ENCODE measurements around the gene PRKG1.

PRKG1 gene

GRCh38 chr10:52063159-52063558, 988.9 kb downstream of the PRKG1 start:
- CTCF ChIA-PET: no interaction called here
- Histone ChIP-seq H3K27ac (ENCODE audit: insufficient read depth in 1 of 2, low read depth in 1 of 2, low read length in 2 of 2, poor library complexity in 1 of 2, severe bottlenecking in 2 of 2) (no peak overlapping the region), H3K36me3 (ENCODE audit: control insufficient read depth in 4 of 4, insufficient read depth in 4 of 4, low read length in 3 of 4) (no peaks in the 10 kb centered on the region), H3K9me3 (ENCODE audit: control extremely low read depth in 1 of 5, control insufficient read depth in 4 of 5, insufficient read depth in 2 of 5, low read depth in 1 of 5, low read length in 4 of 5) (no peaks in the 10 kb centered on the region), H3K27me3 (replicated peaks in 2 of 5; ENCODE audit: control insufficient read depth in 4 of 5, insufficient read depth in 5 of 5, low read length in 4 of 5) (no peaks in the 10 kb centered on the region), H3K4me1 (ENCODE audit: control extremely low read depth in 1 of 4, control insufficient read depth in 4 of 4, insufficient read depth in 4 of 4, low read length in 3 of 4) (no peaks in the 10 kb centered on the region), H3K4me3 (ENCODE audit: control insufficient read depth in 1 of 7, extremely low read depth in 1 of 7, insufficient read depth in 4 of 7, low read depth in 2 of 7, low read length in 6 of 7) (no peak overlapping the region)
- no peak for DNase-seq
- WGBS (ENCODE audit: insufficient coverage): 93% methylated on average over 10 of the region's 10 CpGs
- POLR2A ChIA-PET: no interaction called here

DNA sequence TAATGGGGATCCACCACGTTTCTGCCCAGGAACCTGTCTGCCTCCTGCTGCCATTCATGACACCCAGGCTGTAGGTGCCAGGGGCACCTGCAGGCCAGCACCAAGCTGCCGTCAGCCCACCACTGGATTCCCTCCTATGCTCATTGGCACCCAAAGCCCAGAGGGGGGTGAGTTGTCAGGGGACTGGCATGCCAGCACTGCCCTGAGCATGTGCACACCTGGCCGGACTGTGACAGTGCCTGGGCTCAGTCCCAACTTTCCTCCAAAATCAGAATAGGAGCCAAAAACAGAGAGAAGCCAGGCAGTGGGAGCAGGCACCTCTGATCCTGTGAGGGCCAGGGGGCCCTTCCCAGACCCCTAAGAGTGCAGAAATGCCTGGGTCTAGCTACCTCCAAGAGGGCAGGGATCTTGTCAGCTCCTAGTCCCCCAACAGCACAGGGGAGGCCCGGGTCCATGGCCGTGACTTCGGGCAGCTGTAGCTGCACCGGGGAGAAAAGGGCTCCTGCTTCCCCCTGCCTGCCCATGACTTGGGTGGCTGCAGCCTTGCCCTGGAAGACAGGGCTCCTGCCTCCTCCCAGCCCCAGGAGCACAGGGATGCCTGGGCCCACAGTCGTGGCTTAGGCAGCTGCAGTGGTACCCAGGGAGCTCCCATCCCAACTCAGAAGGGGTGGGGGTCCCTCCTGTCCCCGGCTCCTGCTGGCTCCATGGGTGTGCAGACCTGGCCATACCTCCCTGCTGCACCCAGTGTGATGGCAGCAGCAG, 990.0 kb downstream of the PRKG1 start:
- 100% methylated on average over 7 of the region's 9 CpGs for WGBS (ENCODE audit: insufficient coverage)
- no peak overlapping the region for H3K27ac ChIP-seq (ENCODE audit: insufficient read depth in 1 of 2, low read depth in 1 of 2, low read length in 2 of 2, poor library complexity in 1 of 2, severe bottlenecking in 2 of 2)
- ChIA-PET POLR2A (no interaction called here), CTCF (interaction anchor here (1.3 kb wide), 1 partner anchor 9 kb away, joined by 3 read pairs; no protein-coding TSS in a partner anchor)
- no peak overlapping the region for H3K4me3 ChIP-seq (ENCODE audit: control insufficient read depth in 1 of 7, extremely low read depth in 1 of 7, insufficient read depth in 4 of 7, low read depth in 2 of 7, low read length in 6 of 7)
- no peaks in the 10 kb centered on the region for H3K36me3 ChIP-seq (ENCODE audit: control insufficient read depth in 4 of 4, insufficient read depth in 4 of 4, low read length in 3 of 4)
- no peak for DNase-seq
- no peaks in the 10 kb centered on the region for H3K27me3 ChIP-seq (replicated peaks in 2 of 5; ENCODE audit: control insufficient read depth in 4 of 5, insufficient read depth in 5 of 5, low read length in 4 of 5)
- no peaks in the 10 kb centered on the region for H3K9me3 ChIP-seq (ENCODE audit: control extremely low read depth in 1 of 5, control insufficient read depth in 4 of 5, insufficient read depth in 2 of 5, low read depth in 1 of 5, low read length in 4 of 5)
- H3K4me1 ChIP-seq (ENCODE audit: control extremely low read depth in 1 of 4, control insufficient read depth in 4 of 4, insufficient read depth in 4 of 4, low read length in 3 of 4): no peaks in the 10 kb centered on the region

DNA sequence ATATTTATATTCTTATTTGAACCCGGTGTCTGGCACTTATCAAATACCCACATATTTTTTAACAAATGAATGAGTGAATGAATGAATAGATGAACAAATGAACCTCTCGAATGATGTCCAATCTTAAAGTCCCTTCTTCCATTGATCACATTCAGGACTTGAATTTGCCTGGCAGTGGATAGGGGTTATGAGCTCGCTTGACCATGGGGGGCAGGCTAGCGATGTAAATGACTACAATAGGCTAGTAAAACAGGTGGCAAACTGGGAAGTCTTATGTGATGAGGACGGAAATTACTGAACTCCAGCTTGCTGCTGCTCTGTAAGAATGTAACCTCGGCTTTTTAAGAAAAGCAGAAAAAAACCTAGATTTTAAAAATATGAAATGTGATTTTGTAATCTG, 992.1 kb downstream of the PRKG1 start:
- no peak for DNase-seq
- Histone ChIP-seq H3K4me3 (ENCODE audit: control insufficient read depth in 1 of 7, extremely low read depth in 1 of 7, insufficient read depth in 4 of 7, low read depth in 2 of 7, low read length in 6 of 7) (no peak overlapping the region), H3K36me3 (ENCODE audit: control insufficient read depth in 4 of 4, insufficient read depth in 4 of 4, low read length in 3 of 4) (no peaks in the 10 kb centered on the region), H3K4me1 (ENCODE audit: control extremely low read depth in 1 of 4, control insufficient read depth in 4 of 4, insufficient read depth in 4 of 4, low read length in 3 of 4) (no peaks in the 10 kb centered on the region), H3K9me3 (ENCODE audit: control extremely low read depth in 1 of 5, control insufficient read depth in 4 of 5, insufficient read depth in 2 of 5, low read depth in 1 of 5, low read length in 4 of 5) (no peaks in the 10 kb centered on the region), H3K27ac (ENCODE audit: insufficient read depth in 1 of 2, low read depth in 1 of 2, low read length in 2 of 2, poor library complexity in 1 of 2, severe bottlenecking in 2 of 2) (no peak overlapping the region), H3K27me3 (replicated peaks in 2 of 5; ENCODE audit: control insufficient read depth in 4 of 5, insufficient read depth in 5 of 5, low read length in 4 of 5) (no peaks in the 10 kb centered on the region)
- ChIA-PET CTCF (no interaction called here), POLR2A (no interaction called here)
- 59% methylated on average over 3 of the region's 6 CpGs for WGBS (ENCODE audit: insufficient coverage)

GRCh38 chr10:52068485-52068884, 994.2 kb downstream of the PRKG1 start:
- Histone ChIP-seq H3K27me3 (replicated peaks in 2 of 5; ENCODE audit: control insufficient read depth in 4 of 5, insufficient read depth in 5 of 5, low read length in 4 of 5) (no peaks in the 10 kb centered on the region), H3K4me1 (ENCODE audit: control extremely low read depth in 1 of 4, control insufficient read depth in 4 of 4, insufficient read depth in 4 of 4, low read length in 3 of 4) (no peaks in the 10 kb centered on the region), H3K36me3 (ENCODE audit: control insufficient read depth in 4 of 4, insufficient read depth in 4 of 4, low read length in 3 of 4) (no peaks in the 10 kb centered on the region), H3K4me3 (ENCODE audit: control insufficient read depth in 1 of 7, extremely low read depth in 1 of 7, insufficient read depth in 4 of 7, low read depth in 2 of 7, low read length in 6 of 7) (no peak overlapping the region), H3K9me3 (ENCODE audit: control extremely low read depth in 1 of 5, control insufficient read depth in 4 of 5, insufficient read depth in 2 of 5, low read depth in 1 of 5, low read length in 4 of 5) (no peaks in the 10 kb centered on the region), H3K27ac (ENCODE audit: insufficient read depth in 1 of 2, low read depth in 1 of 2, low read length in 2 of 2, poor library complexity in 1 of 2, severe bottlenecking in 2 of 2) (no peak overlapping the region)
- no peak for DNase-seq
- ChIA-PET CTCF (no interaction called here), POLR2A (no interaction called here)
- no CpG with 5 or more reads among the region's 1 CpG for WGBS (ENCODE audit: insufficient coverage)

DNA sequence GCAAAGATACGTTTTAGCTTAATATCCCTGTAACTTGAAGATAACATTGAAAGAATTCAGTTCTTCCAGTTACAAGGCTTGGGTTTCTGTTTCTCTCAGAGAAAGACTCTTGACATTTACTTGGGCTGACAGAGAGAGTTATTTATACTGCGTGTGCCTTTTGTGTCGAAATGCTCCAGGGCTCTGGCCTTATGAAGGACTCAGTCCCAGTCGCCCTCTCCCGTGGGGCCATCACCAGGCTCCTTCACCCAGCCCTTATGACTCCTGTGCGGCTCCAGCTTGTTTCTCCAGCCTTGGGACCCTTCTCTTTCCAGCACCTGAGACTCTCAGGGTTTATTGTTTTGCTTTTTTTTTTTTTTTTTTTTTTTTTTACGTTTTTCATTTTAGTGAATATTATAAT, 997.5 kb downstream of the PRKG1 start:
- 93% methylated on average over 2 of the region's 7 CpGs for WGBS (ENCODE audit: insufficient coverage)
- Histone ChIP-seq H3K27me3 (replicated peaks in 2 of 5; ENCODE audit: control insufficient read depth in 4 of 5, insufficient read depth in 5 of 5, low read length in 4 of 5) (no peaks in the 10 kb centered on the region), H3K4me3 (ENCODE audit: control insufficient read depth in 1 of 7, extremely low read depth in 1 of 7, insufficient read depth in 4 of 7, low read depth in 2 of 7, low read length in 6 of 7) (no peak overlapping the region), H3K27ac (ENCODE audit: insufficient read depth in 1 of 2, low read depth in 1 of 2, low read length in 2 of 2, poor library complexity in 1 of 2, severe bottlenecking in 2 of 2) (no peak overlapping the region), H3K36me3 (ENCODE audit: control insufficient read depth in 4 of 4, insufficient read depth in 4 of 4, low read length in 3 of 4) (no peaks in the 10 kb centered on the region), H3K9me3 (ENCODE audit: control extremely low read depth in 1 of 5, control insufficient read depth in 4 of 5, insufficient read depth in 2 of 5, low read depth in 1 of 5, low read length in 4 of 5) (no peaks in the 10 kb centered on the region), H3K4me1 (ENCODE audit: control extremely low read depth in 1 of 4, control insufficient read depth in 4 of 4, insufficient read depth in 4 of 4, low read length in 3 of 4) (no peaks in the 10 kb centered on the region)
- ChIA-PET POLR2A (no interaction called here), CTCF (interaction anchor here (1.1 kb wide), 1 partner anchor 10 kb away, joined by 3 read pairs; no protein-coding TSS in a partner anchor)
- DNase-seq: no peak

DNA sequence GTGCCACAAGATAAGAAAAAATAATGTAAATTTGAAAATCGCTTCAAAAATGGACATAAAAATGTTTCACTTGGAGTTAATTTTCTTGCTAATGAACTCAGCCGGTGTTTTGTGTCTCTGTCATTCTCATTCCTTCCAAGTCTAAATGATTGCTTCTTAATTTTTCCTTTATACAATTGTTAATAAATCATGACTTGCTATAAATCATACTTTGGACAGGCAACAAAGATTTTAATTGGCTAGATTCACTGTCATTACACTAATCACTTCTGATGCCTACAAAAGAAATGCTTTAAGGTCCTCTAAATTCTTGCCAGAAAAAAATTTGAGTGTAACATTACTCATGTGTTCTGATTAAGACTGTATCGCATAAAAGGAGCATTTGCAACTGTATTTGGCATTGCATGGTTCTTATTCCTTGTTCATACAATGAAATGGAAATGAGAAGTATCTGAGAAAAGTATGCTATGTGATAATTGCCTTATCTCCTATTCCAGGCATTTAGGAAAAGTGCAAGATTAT, 1000.3 kb downstream of the PRKG1 start:
- no peaks in the 10 kb centered on the region for H3K9me3 ChIP-seq (ENCODE audit: control extremely low read depth in 1 of 5, control insufficient read depth in 4 of 5, insufficient read depth in 2 of 5, low read depth in 1 of 5, low read length in 4 of 5)
- DNase-seq: no peak
- no peak overlapping the region for H3K4me3 ChIP-seq (ENCODE audit: control insufficient read depth in 1 of 7, extremely low read depth in 1 of 7, insufficient read depth in 4 of 7, low read depth in 2 of 7, low read length in 6 of 7)
- CTCF ChIA-PET: no interaction called here
- 92% methylated on average over 2 of the region's 3 CpGs for WGBS (ENCODE audit: insufficient coverage)
- no peak overlapping the region for H3K27ac ChIP-seq (ENCODE audit: insufficient read depth in 1 of 2, low read depth in 1 of 2, low read length in 2 of 2, poor library complexity in 1 of 2, severe bottlenecking in 2 of 2)
- H3K36me3 ChIP-seq (ENCODE audit: control insufficient read depth in 4 of 4, insufficient read depth in 4 of 4, low read length in 3 of 4): no peaks in the 10 kb centered on the region
- no peaks in the 10 kb centered on the region for H3K27me3 ChIP-seq (replicated peaks in 2 of 5; ENCODE audit: control insufficient read depth in 4 of 5, insufficient read depth in 5 of 5, low read length in 4 of 5)
- POLR2A ChIA-PET: no interaction called here
- H3K4me1 ChIP-seq (ENCODE audit: control extremely low read depth in 1 of 4, control insufficient read depth in 4 of 4, insufficient read depth in 4 of 4, low read length in 3 of 4): no peaks in the 10 kb centered on the region

DNA sequence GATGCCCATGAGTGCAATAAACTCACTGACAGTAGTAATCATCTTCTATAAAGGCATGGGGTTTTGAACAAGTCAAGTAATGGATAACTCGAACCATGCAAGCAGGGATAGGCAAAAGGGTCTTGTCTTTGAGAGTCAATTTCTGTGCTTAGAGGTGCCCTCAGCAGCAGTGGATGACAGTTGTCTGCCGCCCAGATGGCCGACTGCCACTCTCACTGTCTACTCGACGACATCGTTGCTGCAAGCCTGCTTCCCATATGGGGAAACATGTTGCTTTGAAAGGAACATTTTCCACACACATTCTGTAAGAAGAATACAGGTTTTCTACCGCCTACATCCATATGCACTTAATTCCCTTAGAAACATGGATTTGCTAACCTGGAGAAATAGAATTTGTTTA, 1003.5 kb downstream of the PRKG1 start:
- H3K4me3 ChIP-seq (ENCODE audit: control insufficient read depth in 1 of 7, extremely low read depth in 1 of 7, insufficient read depth in 4 of 7, low read depth in 2 of 7, low read length in 6 of 7): no peak overlapping the region
- H3K36me3 ChIP-seq (ENCODE audit: control insufficient read depth in 4 of 4, insufficient read depth in 4 of 4, low read length in 3 of 4): no peaks in the 10 kb centered on the region
- ChIA-PET CTCF (no interaction called here), POLR2A (no interaction called here)
- no peaks in the 10 kb centered on the region for H3K27me3 ChIP-seq (replicated peaks in 2 of 5; ENCODE audit: control insufficient read depth in 4 of 5, insufficient read depth in 5 of 5, low read length in 4 of 5)
- no peaks in the 10 kb centered on the region for H3K4me1 ChIP-seq (ENCODE audit: control extremely low read depth in 1 of 4, control insufficient read depth in 4 of 4, insufficient read depth in 4 of 4, low read length in 3 of 4)
- no peak for DNase-seq
- 76% methylated on average over 2 of the region's 7 CpGs for WGBS (ENCODE audit: insufficient coverage)
- no peaks in the 10 kb centered on the region for H3K9me3 ChIP-seq (ENCODE audit: control extremely low read depth in 1 of 5, control insufficient read depth in 4 of 5, insufficient read depth in 2 of 5, low read depth in 1 of 5, low read length in 4 of 5)
- no peak overlapping the region for H3K27ac ChIP-seq (ENCODE audit: insufficient read depth in 1 of 2, low read depth in 1 of 2, low read length in 2 of 2, poor library complexity in 1 of 2, severe bottlenecking in 2 of 2)

Measured in common myeloid progenitor, CD34-positive (primary cell).